Raji (cell line): ENCODE data around the gene HOXA4.

Experiments used
- POLR2A ChIP-seq: IDR thresholded peaks from 2 replicates; pipeline ENCODE4 v1.6.1; 2011; ENCODE audit warnings: low read depth, low read length, control low read depth; ENCODE audit not compliant: insufficient read depth

The HOXA4 gene

GRCh38 chr7:27106901-27107240 is 23.7 kb downstream of the HOXA4 start:
- no peak for TF ChIP-seq POLR2A

GRCh38 chr7:27106181-27106900 is 24.2 kb downstream of the HOXA4 start:
- no peak for TF ChIP-seq POLR2A

- no peak for TF ChIP-seq POLR2A
These were observed 25.1 kb downstream of the HOXA4 start for GRCh38 chr7:27105301-27106031.

- TF ChIP-seq POLR2A: no peak
These were observed 26.1 kb downstream of the HOXA4 start for GRCh38 chr7:27104341-27105058.

- no peak for TF ChIP-seq POLR2A
These were observed 26.9 kb downstream of the HOXA4 start for GRCh38 chr7:27103489-27104226.

GRCh38 chr7:27102581-27103442 is 27.7 kb downstream of the HOXA4 start, which contains the start of gene HOXA2:
TSS of gene HOXA2 (minus strand) at chr7:27102683. CDS start at chr7:27102500, 183 bp downstream.
- TF ChIP-seq POLR2A: no peak

GRCh38 chr7:27101957-27102580 is 28.5 kb downstream of the HOXA4 start:
- no peak for TF ChIP-seq POLR2A

GRCh38 chr7:27101171-27101956 is 29.2 kb downstream of the HOXA4 start:
- TF ChIP-seq POLR2A: no peak

- no peak for TF ChIP-seq POLR2A
These were observed 29.8 kb downstream of the HOXA4 start for GRCh38 chr7:27100694-27101170.

GRCh38 chr7:27099453-27100370 is 30.8 kb downstream of the HOXA4 start:
- no peak for TF ChIP-seq POLR2A

GRCh38 chr7:27098578-27099451 is 31.7 kb downstream of the HOXA4 start:
- no peak for TF ChIP-seq POLR2A
